Measurements from ENCODE around the gene SMIM10L2A. TPM values are rescaled to one million over a fixed set of nuclear protein-coding genes. Genes with fewer than 3 reads are reported as not detected.

The SMIM10L2A gene
- total RNA-seq = 0.23 and 0.43 TPM in 2 replicates

DNA sequence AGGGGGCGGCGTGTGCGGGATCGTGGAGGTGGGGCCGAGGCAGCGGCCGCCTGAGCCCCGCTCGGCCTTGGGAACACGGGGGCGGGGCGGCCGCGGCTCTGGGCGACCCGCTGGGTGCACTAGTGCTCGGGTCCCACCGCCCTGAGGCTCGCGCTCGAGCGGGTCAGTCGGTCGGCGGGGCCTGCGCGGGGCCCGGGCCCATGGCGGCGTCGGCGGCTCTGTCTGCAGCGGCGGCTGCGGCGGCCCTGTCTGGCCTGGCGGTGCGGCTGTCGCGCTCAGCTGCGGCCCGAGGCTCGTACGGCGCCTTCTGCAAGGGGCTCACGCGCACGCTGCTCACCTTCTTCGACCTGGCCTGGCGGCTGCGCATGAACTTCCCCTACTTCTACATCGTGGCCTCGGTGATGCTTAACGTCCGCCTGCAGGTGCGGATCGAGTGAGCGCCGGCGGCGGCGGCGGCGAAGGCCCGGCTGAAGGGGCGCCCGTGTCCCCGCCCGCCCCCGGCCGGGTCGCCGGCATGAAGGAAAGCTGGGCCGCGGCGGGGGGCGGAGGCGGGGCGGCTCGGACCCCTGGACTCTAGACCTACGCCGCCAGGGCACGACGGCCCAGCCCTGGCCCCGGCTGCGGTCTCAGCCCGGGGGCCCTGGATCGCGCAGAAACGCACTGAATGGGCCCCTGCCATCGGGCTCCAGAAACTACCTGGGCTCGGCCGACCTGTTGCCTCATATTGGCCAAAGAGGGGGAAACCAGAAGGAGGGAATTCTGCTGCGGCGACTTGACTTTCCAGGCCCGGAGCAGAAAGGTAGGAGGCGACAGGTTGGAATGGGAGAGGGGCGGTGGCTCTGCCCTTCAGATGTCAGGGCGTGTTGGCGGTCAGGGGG lies at the start of gene SMIM10L2A:
Gene SMIM10L2A, plus strand, starts transcription at position 13 of the 878 bp plus-strand sequence. Its CDS starts 188 bp downstream, at position 201.

Other genes starting within 250 kb of the SMIM10L2A start
- gene ETDA, start 169.9 kb upstream of the SMIM10L2A start, total RNA-seq = not detected in 2 replicates
- not detected in 2 replicates for gene ETDC, start 112.5 kb upstream of the SMIM10L2A start, total RNA-seq
- gene ZNF75D, start 77.8 kb upstream of the SMIM10L2A start, total RNA-seq = 4.3 and 4.9 TPM in 2 replicates
- 7.6 and 9.1 TPM in 2 replicates for gene ZNF449, start 77.1 kb upstream of the SMIM10L2A start, total RNA-seq
- gene INTS6L, start 98.7 kb downstream of the SMIM10L2A start, total RNA-seq = 3.5 and 4.3 TPM in 2 replicates